GM18907 (cell line): ENCODE measurements around the gene DNER.
"Not testable (repeated sequence)": the region's sequence is repeated elsewhere in the genome, so short reads cannot be mapped to it uniquely, and the experiment has no call there.

Source experiments
- ATAC-seq: cut with Tn5 transposase; IDR thresholded peaks from one replicate; pipeline ENCODE4 v1.9.1; 2021; ENCODE audit warnings: mild to moderate bottlenecking, moderate library complexity; ENCODE audit not compliant: unreplicated experiment

The DNER gene

DNA sequence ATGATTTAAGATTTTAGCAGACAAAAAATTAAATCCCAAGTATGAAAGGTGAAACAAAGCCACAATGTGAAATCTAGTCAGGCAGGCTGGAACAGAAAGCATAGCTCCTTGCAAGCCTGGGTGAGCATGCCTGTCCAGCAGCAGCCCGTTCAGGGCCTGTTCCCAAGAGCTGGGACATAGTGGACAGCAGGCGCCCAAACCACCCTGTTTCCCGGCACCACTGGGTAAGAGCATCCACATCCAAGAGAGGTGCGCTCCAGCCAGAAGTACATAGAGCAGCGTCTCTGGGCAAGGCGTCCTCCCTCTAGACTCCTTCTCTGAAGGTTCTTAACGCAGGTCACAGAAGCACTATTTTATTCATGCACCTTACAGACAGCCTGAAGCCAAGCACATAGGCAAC, 80.8 kb downstream of the DNER start:
- ATAC-seq, result no peak

DNA sequence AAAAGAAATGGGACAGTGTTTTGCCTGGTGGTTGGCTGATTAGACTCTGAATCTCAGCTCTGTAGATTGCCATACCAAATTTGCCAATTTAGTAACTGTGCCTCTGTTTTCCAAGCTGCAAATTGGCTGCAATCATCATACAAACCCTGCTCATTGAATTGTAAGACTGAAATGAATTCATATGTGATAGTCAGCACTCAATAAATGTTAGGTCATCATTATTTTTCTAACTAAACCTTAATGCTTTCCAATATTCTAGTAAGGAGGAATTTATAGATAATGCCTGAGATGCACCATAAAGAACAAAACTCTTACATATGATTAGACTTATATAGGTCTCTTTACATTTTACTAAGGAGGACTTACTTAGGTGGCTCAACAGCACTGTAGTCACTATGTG, 85.3 kb downstream of the DNER start:
- ATAC-seq, result no peak

DNA sequence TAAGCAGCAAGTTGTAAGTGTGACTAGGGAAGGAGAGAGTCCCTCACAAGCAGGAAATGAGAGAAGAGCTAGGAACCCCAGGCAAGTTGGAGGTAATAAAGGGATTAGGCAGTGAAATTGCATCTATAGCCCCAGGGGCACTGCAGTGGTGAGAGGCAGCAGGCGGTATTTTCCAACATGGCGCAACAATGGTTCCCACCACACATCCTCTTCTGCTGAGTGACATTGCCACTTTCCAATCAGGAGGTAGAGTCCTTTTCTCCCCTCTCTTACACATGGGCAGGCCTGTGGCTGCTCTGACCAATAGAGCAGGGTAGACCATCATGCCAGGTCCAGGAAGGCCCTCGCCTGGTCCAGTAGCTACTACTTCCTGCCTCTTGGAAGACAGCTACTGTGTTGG, 86.6 kb downstream of the DNER start:
- ATAC-seq, result no peak

DNA sequence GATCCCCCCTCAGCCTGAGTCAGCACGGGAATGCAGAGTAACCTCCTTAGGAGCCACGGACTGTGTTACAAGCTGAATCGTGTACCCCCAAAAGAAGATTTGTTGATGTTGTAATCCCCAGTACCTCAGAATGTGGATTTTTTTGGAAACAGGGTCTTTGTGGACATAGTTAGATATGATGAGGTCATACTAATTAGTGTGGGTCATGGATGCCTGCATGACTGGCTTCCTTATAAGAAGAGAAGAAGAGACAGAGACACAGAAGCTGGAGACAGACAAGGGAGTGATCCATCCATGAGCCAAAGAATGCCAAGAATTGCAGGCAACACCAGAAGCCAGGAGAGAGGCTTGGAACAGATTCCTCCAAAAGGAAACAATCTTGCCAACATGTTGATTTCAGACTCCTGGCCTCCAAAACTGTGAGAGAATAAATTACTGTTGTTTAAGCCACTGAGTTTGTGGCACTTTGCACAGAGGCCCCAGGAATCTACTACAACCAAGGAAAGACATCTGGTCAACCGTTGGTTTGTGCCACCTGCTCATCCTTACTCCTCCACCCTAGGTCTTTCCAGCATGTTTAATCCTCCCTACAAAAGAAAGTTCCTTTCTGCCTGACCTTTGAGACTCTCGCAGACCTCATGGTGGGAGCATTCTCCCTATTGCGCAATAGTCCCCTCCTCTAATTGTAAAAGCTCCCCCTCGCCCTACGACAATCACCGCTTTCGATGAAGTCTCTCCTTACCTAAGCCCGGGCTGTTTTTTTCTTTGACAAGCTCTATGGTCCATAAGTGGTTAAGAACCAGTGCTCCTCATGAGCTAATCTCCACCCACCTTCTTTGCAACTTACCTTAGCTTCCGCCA, 91.6 kb downstream of the DNER start:
- ATAC-seq, result no peak

DNA sequence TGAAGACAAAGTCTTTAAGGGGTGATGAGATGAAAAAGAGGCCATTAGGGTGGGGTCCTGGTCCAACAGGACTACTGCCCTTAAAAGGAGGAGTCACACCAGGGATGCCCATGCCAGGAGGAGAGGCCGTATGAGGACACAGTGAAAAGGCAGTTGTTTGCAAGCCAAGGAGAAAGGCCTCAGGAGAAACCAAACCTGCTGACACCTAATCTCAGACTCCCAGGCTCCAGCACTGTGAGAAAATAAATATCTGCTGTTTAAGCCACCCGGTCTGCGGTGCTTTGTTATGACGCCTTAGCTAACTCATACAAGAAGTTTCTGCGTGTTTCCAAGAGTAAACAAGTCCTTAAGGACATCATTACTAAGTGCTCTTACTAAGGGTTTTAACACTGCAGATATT, 93.6 kb downstream of the DNER start:
- no peak for ATAC-seq

DNA sequence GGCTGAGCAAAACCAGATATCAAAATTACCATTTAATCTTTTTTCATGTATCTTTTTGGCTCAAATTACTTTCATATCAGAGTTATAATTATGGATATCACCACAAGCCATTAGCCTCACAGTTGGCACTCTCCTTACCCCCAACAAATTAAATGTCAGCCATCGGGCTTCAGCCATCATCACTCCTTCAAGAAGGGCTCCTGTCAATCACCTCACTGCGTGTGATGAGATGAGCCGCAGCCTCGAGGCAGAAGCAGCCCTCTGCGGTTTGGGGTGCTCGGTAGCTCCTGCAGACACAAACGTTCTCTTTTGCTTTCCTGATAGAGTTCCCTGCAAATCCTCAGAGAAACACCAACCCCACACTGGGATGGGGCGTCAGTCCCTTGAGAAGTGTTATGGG, 94.1 kb downstream of the DNER start:
- no peak for ATAC-seq

DNA sequence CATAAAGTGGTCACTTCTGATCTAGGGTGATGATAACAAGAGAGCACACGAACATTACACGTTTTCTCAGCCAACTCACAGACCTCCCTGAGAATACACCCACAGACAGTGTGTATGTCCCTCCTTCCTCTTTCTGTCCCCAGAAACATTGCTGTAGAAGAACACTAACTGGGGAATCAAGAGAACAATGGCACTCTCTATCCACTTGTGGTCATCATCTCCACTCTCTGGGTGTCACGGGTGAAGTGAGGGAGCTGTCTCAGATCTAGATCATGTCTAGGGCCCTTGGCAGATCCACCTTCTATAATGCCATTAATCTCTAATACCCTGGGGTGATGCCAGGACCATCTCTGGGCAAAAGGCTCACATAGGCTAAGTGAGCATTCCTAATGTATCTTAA, 97.9 kb downstream of the DNER start:
- ATAC-seq, result no peak

DNA sequence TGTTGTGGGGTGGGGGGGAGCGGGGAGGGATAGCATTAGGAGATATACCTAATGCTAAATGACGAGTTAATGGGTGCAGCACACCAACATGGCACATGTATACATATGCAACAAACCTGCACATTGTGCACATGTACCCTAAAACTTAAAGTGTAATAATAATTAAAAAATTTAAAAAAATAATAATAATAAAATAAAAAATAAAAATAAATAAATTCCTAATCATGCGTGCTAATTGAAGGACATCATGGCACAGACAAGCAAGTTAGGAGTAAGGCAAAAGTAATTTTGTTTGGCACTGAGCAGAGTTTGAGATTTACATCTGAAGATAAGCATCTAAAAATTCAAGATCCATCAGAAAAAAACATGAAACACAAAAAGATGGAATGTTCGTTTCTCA, 100.3 kb downstream of the DNER start:
- not testable (repeated sequence) for ATAC-seq

DNA sequence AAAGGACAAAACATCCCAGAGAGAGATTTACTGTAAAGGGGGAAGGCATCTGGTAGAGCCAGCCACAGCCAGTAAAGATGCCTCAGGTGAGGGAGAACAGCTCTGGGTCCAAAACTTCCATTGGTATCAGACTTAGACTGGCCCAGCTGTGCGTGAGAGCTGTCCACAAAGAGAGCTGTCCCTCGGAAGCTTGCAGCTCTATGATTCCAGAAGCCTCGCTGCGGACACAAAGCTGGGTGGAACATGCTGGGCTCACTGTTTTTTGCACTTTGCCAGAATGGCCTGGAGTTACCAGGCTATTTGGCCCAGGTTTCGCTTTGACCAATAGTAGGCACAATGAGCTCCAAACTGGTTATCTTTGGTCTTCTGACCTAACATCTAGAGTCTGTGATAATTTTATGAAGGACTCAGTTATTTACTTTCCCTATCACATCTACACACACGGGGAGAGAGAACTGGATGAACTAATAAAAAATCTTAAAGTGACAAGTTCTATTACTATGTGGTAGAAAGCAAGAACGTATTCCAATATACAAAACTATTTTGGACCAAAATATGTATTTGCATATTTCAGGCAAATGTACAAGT, 101.9 kb downstream of the DNER start:
- ATAC-seq, result no peak

DNA sequence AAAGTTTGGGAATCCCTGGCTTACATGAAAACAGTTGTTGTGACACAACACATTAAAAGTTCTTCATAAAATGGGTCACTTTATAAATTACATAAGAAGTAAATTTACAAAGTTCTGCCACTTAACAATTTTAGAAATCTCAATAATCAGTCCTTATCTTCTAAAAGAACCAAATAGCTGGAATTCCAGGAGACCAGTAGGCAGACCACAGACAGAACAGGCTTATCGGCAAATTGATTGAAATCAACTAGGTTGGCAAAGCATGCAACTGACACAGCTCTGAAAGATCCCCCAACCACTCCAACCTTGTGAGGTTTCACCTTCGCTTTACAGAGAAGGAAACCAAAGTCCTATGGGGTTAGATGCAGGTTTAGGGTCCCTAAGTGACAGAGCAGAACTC, 103.0 kb downstream of the DNER start:
- no peak for ATAC-seq

DNA sequence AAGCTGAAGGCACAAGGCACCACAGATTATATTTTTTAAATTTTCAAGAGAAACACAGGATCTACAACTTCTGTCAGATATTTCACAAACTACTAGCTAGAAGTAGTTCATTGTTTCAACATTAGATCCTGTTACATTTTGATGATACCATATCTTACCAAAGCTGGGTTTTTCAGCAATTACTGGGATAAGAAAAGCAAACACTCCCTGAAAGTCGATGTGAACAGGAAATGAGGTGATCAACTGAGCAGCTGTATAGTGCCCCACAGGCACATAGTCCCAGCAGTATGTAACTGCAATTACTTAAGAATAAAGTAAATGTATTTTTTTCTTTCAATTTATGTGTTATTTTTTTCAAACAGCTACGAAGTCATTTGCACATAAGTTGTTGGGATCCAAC, 103.5 kb downstream of the DNER start:
- no peak for ATAC-seq

DNA sequence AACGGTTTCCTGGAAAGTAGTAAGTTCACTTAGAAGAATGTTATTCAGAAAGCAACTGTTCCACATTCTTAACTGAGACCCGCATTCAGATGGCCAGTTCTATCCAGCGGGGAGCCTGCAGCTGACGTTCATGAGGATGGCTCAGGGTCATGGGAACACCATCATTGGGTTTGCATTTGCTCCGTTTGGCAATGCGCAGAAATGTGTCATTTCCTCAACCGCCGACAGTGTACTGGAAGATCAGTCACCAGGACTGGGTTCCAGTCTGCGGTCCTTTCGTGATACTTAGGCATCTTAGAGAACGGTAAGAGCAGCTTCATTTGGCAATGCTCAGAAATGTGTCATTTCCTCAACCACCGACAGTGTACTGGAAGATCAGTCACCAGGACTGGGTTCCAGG, 104.0 kb downstream of the DNER start:
- ATAC-seq, result no peak

DNA sequence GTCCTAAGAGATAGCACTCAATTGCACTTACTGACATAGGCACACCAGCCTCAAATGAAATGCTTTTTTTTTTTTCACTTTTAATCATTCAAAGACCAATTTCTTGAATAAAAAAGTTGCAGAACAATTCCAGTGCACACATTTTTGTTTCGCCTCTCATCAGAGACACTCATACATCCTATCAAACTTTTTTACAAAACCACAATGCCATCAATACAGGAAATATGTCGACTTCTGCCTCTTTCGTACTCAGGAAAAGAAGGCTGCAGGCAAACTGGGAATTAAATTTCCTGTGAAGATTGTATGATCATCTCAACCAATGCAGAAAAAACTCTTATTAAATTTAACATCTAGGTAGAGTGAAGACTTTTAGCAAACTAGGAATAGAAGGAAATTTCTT, 112.4 kb downstream of the DNER start:
- no peak for ATAC-seq

DNA sequence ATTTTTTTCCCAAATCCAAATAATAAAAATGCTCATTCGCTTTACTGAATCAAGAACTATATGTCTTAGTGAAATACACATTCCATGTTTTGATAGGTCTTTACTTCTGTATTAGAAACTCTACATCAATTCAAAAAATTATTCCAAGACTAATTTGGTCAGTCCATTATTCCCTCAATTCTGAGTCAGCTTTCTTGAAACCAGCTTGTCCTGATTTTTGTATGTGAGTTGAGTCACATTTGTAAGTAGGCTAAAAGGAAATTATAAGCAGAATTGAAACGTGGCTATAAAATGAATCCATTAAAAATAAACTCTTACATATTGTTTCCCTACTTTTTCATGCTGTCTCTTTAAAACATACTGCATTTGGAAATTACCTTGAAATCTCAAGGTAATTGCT, 113.0 kb downstream of the DNER start:
- ATAC-seq, result no peak

DNA sequence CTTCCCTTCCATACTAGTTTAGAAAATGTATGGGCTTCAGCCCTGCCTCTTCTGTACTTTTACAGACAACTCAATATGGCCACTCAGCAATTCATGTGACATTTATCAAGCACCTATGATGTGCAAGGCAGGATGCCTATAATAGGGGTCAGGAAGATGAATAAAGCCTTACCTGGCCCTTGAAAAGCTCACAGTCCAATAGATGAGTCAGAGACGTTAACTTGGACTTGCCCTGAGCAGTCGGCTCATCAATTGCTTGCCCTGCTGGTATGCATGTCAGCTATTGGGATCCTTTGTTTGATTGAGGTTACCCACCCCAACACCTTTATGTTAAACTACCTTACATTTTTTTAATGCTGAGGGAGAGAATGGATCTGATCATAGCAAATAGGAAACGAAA, 116.1 kb downstream of the DNER start:
- no peak for ATAC-seq

DNA sequence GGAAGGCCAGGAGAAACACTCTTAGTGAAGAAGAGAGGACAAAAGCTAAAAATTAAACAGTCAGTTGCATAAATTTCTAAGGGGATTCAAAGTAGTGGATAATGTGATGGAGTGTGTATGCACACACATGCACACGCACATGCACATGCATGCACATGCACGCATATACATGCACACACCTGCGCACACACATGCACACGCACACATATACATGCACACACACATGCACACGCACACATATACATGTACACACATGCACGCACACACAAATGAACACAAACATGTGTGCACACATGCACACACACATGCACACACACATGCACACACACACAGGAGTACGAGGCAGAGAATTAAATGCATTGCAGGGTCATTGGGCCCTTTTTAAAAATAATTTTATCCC, 117.6 kb downstream of the DNER start:
- no peak for ATAC-seq

DNA sequence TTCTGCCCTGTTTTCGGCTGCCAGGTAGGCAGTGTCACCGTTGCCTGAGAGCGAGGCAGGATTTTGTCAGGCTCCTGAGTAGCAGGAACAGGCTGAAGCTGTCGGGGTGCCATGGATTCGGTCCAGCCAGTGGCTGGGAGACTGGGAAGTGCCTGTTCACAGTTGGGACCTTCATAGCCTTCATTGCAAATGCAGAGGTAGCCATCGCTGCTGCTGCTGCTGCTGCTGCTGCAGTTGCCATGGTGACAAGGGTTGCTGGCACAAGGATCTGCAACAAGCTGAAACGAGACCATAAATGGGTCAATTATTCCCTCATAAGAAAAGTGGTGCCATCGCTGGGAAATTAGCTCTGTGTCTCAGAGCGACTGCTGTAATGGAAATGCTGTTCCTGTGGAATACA, 122.7 kb downstream of the DNER start:
- ATAC-seq, result no peak

DNA sequence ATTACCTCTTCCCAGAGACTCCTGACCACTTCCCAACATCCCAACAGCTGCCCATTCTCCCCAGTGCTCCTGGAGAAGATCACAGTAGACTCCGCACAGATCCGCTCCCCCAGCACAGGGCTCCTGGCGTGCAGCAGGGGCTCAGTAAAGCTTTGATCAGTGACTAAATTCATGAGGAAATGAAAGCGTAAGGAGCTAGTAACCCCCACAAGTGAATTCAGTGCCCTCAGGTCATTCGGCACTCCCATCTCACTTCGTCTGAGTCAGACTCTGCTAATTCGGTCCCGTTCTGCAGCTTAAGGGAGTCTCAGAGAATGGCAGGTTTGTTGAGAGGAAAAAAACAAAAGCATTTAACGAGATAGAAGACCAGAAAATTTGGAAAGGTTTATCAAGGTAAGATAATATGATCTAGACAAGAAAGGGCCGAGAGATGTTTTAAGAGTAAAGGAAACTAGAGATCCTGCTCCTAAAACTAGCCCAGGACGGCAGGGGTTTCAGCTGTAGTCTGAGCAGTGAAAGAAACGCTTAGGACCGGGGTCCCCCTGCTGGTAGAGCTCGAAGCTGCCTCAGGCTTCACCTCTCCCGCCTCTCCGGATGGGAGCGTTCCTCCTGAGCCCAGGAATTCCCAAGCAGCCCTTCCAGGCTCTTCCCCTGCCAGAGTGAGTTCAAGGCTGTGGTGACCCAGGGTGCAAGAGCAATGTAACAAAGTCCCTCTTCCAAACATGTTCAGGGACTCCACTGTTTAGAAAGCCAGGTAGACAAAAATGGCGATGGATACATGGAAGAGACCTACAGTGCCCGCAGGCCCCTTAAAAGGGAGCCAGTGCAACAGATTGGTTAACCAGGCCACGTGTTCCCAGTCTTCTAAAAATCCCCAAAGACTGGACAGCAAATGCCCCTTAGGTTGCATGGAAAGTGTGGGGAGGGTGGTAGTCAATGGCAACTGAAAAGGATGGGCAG, 127.3 kb downstream of the DNER start:
- ATAC-seq, result peak; percentile 92

DNA sequence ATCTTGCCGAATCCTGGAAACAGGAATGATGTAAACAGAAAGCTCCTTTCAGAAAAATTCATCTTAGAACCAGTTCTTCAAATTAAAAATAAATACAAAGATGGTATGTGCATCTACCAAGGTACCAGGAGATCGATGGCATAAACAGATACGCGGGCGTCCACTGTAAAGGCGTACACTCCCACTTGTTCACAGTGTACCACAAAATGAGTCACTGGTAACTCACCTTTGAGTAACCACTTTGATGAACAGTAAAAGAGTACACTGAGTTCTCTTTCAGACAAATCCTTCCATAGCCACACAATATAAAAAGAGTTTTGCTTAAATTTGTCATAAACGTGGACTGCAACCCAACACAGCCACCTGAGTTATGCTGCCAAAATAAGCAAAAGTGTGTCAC, 128.3 kb downstream of the DNER start:
- no peak for ATAC-seq

DNA sequence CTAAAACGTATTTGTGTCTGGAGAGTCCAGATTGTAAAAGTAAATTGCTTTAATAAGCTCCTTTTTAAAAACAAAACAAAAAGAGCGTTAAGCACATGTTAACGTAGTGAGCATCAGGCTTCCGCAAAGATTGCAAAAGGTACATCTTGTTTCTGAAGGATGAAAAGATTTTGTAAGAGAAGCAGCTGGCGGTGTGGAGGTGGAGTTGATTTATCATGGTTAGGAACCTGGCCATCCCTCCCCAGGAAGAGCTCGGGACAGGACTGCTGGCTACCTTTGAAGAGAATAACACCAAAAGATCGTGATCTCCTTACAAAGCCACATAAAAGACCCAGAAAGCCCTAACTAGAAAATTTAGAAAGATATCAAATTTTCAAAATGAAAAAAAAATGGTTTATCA, 132.2 kb downstream of the DNER start:
- ATAC-seq, result no peak

DNA sequence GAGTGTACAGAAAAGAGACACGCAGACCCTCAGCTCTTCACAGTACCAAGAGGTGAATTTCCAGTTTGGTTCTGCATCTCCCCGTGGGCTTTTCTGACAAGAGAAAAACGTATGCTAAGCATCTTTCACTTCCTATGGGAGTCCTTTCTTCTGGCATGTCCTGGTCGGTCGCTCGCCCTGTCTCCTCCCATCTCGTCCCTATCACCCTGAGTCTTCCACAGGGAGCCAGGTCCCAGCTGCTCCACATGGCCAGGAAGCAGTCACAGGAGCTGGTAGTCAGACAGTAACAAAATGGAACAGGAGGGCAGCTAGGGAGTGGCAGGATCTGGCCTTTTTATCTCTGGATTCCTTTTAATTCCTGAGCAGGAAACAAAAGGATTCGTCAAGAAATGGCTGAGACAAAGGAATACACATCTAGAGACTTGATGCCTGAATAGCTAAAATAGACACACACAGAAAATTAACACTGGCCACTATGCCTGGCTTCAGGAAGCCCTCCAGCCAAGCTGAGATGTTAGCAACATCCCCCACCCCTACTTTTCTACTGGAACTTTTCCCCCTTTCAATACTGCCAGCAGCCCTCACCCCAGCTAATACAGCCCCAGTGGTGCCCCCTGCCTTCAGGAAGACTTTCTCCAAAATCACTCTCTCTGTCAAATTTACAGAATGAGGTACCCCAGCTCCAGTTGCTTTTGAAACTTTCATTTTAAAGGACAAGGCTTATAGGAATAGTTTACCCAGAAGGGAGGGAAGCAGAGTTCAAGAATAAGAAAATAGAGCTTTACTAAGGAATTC, 136.1 kb downstream of the DNER start:
- no peak for ATAC-seq
